PC-3 (cell line): ENCODE measurements around the gene TNFAIP3. TPM values are rescaled to one million over a fixed set of nuclear protein-coding genes. Genes with fewer than 3 reads are reported as not detected.

ENCODE experiments used
- ATAC-seq: fragments of 200-7000 bp; cut with Tn5 transposase; 2 replicates; pipeline ENCODE4 v1.9.1; 2020; ENCODE audit warnings: mild to moderate bottlenecking, moderate library complexity
- BruUV-seq: library from RNA; stranded (reverse); fragments of 400-500 nt; replicated peaks from 2 replicates; lab custom pipeline; 2021; lab: Mats Ljungman, UMichigan
- CTCF ChIA-PET: fragments of 300-600 bp; sonication (Branson Sonifier 250); formaldehyde crosslinking; loops from one replicate; lab custom pipeline; 2022; ENCODE audit warnings: antibody characterized with exemption; lab: Charles Lee
- POLR2A ChIA-PET: fragments of 300-600 bp; sonication (Branson Sonifier 250); formaldehyde crosslinking; loops from one replicate; lab custom pipeline; 2022; ENCODE audit warnings: antibody characterized with exemption; ENCODE audit not compliant: unreplicated experiment; lab: Charles Lee
- DNase-seq: peaks from one replicate; pipeline ENCODE4 v3.0.0-alpha.2; 2015
- H2AFZ ChIP-seq: fragments of 300-600 bp; sonication (generic); 2 replicates; pipeline ENCODE4 v1.6.0; 2016; ENCODE audit warnings: antibody characterized with exemption, low read length
- H3F3A ChIP-seq: fragments of 300-600 bp; sonication (generic); one replicate; pipeline ENCODE4 v1.6.0; 2017; ENCODE audit warnings: antibody characterized with exemption, low read length, control low read depth, mild to moderate bottlenecking; ENCODE audit not compliant: unreplicated experiment
- H3K27ac ChIP-seq: fragments of 300-600 bp; sonication (generic); 2 replicates; pipeline ENCODE4 v1.5.1; 2016; ENCODE audit warnings: mild to moderate bottlenecking, low read length
- H3K27me3 ChIP-seq: fragments of 300-600 bp; sonication (generic); 2 replicates; pipeline ENCODE4 v1.6.1; 2016; ENCODE audit warnings: low read length, mixed read lengths
- H3K36me3 ChIP-seq: fragments of 300-600 bp; sonication (generic); 2 replicates; pipeline ENCODE4 v1.6.1; 2016; ENCODE audit warnings: low read depth, mixed run types, low read length, mixed read lengths
- H3K4me1 ChIP-seq: fragments of 300-600 bp; sonication (generic); 2 replicates; pipeline ENCODE4 v1.5.1; 2016; ENCODE audit warnings: low read length; ENCODE audit not compliant: insufficient read depth
- H3K4me2 ChIP-seq: fragments of 300-600 bp; sonication (generic); 2 replicates; pipeline ENCODE4 v1.6.0; 2016; ENCODE audit warnings: low read length
- H3K4me3 ChIP-seq: fragments of 300-600 bp; sonication (generic); 2 replicates; pipeline ENCODE4 v1.5.1; 2016; ENCODE audit warnings: mild to moderate bottlenecking, low read length, mixed read lengths
- H3K79me2 ChIP-seq: fragments of 300-600 bp; sonication (generic); 2 replicates; pipeline ENCODE4 v1.6.1; 2017; ENCODE audit warnings: low read length, mixed read lengths
- H3K9ac ChIP-seq: fragments of 300-600 bp; sonication (generic); 2 replicates; pipeline ENCODE4 v1.6.0; 2016; ENCODE audit warnings: mild to moderate bottlenecking, low read length
- H3K9me2 ChIP-seq: fragments of 300-600 bp; sonication (generic); replicated peaks from 2 replicates; pipeline ENCODE4 v1.6.1; 2016; ENCODE audit warnings: mixed run types, low read length, mixed read lengths
- H3K9me3 ChIP-seq: fragments of 300-600 bp; sonication (generic); 2 replicates; pipeline ENCODE4 v1.6.1; 2016; ENCODE audit warnings: low read length, mixed read lengths
- H4K20me1 ChIP-seq: fragments of 300-600 bp; sonication (generic); 2 replicates; pipeline ENCODE4 v1.6.1; 2016; ENCODE audit warnings: low read length, mixed read lengths
- EZH2 ChIP-seq: fragments of 300-600 bp; sonication (generic); IDR thresholded peaks from one replicate; pipeline ENCODE4 v1.6.1; 2017; ENCODE audit warnings: antibody characterized with exemption, mild to moderate bottlenecking, low read length; ENCODE audit not compliant: unreplicated experiment
- EZH2phosphoT487 ChIP-seq: fragments of 300-600 bp; sonication (generic); IDR thresholded peaks from 2 replicates; pipeline ENCODE4 v1.6.1; 2018; ENCODE audit warnings: mild to moderate bottlenecking, antibody characterized with exemption, low read length, borderline replicate concordance
- intact Hi-C: fragments of 100-400 bp; cut with micrococcal nuclease; formaldehyde crosslinking; loops from 2 replicates; pipeline ENCODE4 v1.9.0; 2023
- total RNA-seq: library from RNA; depleted of rRNA; stranded (reverse); fragments of >200 nt; gene quantifications from 2 replicates; pipeline ENCODE4 v1.2.3, GENCODE V29; 2014
- TF ChIP-seq, protein P1 (sequence below): fragments of 300-600 bp; sonication (generic); conservative IDR thresholded peaks from 2 replicates; pipeline ENCODE4 v1.5.1; 2017; ENCODE audit warnings: antibody characterized with exemption, low read depth, mild to moderate bottlenecking, low read length

Gene TNFAIP3
- total RNA-seq, 1 experiment from 2014 or later, result 21.9 TPM

DNA sequence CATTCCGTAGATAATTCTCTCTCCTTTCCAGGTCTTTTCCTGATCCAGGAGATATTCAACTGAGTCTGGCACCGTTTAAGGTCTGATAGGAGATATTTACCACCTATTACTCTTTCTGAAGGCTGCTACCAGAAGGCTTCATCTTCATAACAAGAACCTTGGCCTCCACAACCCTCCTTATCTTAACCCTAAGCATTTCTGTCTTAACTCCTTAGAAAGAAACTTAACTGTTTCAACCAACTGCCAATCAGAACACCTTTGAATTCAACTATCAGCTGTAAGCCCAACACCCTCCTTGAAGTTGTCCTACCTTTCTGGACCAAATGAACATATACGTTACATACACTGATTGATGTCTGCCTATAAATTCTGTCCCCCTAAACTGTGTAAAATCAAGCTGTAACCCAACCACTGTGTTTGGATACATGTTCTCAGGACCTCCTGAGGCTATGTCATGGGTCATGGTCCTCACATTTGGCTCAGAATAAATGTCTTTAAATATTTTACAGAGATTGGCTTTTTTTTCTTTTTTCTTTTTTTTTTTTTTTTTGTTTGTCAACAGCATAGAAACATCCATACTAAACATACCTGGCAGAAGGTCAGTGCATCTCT is 6.6 kb upstream of the TNFAIP3 start:
- ATAC-seq (no peak), DNase-seq (no peak)
- H3K27ac ChIP-seq, result no peak overlapping the region
- H3K36me3 ChIP-seq, result no peaks in the 10 kb centered on the region
- no peaks in the 10 kb centered on the region for H3K27me3 ChIP-seq
- no peak overlapping the region for H3K9ac ChIP-seq
- no peak overlapping the region for H2AFZ ChIP-seq
- TF ChIP-seq, protein P1, sequence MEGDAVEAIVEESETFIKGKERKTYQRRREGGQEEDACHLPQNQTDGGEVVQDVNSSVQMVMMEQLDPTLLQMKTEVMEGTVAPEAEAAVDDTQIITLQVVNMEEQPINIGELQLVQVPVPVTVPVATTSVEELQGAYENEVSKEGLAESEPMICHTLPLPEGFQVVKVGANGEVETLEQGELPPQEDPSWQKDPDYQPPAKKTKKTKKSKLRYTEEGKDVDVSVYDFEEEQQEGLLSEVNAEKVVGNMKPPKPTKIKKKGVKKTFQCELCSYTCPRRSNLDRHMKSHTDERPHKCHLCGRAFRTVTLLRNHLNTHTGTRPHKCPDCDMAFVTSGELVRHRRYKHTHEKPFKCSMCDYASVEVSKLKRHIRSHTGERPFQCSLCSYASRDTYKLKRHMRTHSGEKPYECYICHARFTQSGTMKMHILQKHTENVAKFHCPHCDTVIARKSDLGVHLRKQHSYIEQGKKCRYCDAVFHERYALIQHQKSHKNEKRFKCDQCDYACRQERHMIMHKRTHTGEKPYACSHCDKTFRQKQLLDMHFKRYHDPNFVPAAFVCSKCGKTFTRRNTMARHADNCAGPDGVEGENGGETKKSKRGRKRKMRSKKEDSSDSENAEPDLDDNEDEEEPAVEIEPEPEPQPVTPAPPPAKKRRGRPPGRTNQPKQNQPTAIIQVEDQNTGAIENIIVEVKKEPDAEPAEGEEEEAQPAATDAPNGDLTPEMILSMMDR, result no peak
- TF ChIP-seq EZH2 (no peak), EZH2phosphoT487 (no peak)
- no peaks in the 10 kb centered on the region for H3K9me3 ChIP-seq
- no peak overlapping the region for H3K4me2 ChIP-seq
- no peaks in the 10 kb centered on the region for H4K20me1 ChIP-seq
- intact Hi-C loops, result no loop called here
- H3K4me3 ChIP-seq, result no peak overlapping the region
- no peaks in the 10 kb centered on the region for H3K9me2 ChIP-seq
- H3K4me1 ChIP-seq, result no peaks in the 10 kb centered on the region
- ChIA-PET CTCF (no interaction called here), POLR2A (no interaction called here)
- no peaks in the 10 kb centered on the region for H3F3A ChIP-seq
- no peaks in the 10 kb centered on the region for H3K79me2 ChIP-seq
- BruUV-seq, result no TSS peak

- intact Hi-C loops, result no loop called here
- Histone ChIP-seq H4K20me1 (no peaks in the 10 kb centered on the region), H3K79me2 (no peaks in the 10 kb centered on the region), H3K4me3 (no peak overlapping the region), H3K9me2 (no peaks in the 10 kb centered on the region), H3K9me3 (no peaks in the 10 kb centered on the region), H2AFZ (no peak overlapping the region), H3K4me2 (no peak overlapping the region), H3K27ac (no peak overlapping the region), H3F3A (no peaks in the 10 kb centered on the region), H3K27me3 (no peaks in the 10 kb centered on the region), H3K9ac (no peak overlapping the region), H3K4me1 (peaks cover 8% of the 10 kb centered on the region), H3K36me3 (no peaks in the 10 kb centered on the region)
- DNase-seq, result no peak
- TF ChIP-seq EZH2, result no peak
- TF ChIP-seq, protein P1, result no peak
- TF ChIP-seq EZH2phosphoT487, result no peak
- ChIA-PET CTCF (no interaction called here), POLR2A (interaction anchor here (0.7 kb wide), 1 partner anchor 60 kb away, joined by 4 read pairs; no protein-coding TSS in a partner anchor)
- ATAC-seq, result no peak
- no TSS peak for BruUV-seq
These were observed 5.3 kb upstream of the TNFAIP3 start for GRCh38 chr6:137861550-137862337.
